Measurements from ENCODE around the gene PON3.
"Not testable (repeated sequence)": the region's sequence is repeated elsewhere in the genome, so short reads cannot be mapped to it uniquely, and the experiment has no call there.

Gene PON3

DNA sequence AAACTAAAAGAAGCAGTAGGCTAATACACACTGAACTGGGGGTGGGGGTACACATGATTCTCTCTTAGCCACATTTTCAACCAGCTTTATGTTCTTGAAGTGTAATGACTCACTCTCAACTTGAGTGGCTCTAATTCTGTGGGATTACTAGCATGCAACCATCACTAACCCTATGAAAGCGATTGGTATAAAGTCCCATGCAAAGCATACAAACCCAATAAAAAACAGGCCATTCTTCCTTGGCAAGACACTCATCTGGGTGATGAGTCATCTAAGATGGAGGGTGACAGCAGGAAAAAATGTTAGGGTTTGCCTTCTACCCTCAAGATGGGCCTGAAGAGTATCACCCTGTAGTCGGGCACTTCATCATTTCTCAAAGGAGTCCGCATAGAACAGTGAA is 14.9 kb upstream of the PON3 start:
- no peak for DNase-seq

- no peak for DNase-seq
These were observed 11.6 kb upstream of the PON3 start for GRCh38 chr7:95407751-95408150.

- DNase-seq: no peak
These were observed 9.6 kb upstream of the PON3 start for GRCh38 chr7:95405800-95406199.

DNA sequence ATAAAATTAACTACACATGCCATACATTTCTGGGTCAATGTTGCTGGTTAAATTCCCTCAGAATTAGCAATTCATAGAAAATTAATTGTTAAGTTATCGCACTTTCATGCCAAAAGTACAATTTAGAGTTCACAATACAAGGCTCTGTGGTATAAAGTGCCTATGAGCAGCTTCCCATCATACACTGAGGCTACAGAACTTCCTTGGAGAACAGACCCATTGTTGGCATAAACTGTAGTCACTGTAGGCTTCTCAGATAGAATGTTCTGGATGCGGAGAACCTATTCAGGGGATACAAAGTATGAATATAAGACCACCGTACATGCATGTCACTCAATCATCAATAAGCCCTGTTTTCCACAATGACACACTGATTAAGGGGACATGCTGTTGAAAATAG is 9.0 kb upstream of the PON3 start:
- DNase-seq: no peak

- DNase-seq: no peak
These were observed 8.2 kb upstream of the PON3 start for GRCh38 chr7:95404316-95404865.

DNA sequence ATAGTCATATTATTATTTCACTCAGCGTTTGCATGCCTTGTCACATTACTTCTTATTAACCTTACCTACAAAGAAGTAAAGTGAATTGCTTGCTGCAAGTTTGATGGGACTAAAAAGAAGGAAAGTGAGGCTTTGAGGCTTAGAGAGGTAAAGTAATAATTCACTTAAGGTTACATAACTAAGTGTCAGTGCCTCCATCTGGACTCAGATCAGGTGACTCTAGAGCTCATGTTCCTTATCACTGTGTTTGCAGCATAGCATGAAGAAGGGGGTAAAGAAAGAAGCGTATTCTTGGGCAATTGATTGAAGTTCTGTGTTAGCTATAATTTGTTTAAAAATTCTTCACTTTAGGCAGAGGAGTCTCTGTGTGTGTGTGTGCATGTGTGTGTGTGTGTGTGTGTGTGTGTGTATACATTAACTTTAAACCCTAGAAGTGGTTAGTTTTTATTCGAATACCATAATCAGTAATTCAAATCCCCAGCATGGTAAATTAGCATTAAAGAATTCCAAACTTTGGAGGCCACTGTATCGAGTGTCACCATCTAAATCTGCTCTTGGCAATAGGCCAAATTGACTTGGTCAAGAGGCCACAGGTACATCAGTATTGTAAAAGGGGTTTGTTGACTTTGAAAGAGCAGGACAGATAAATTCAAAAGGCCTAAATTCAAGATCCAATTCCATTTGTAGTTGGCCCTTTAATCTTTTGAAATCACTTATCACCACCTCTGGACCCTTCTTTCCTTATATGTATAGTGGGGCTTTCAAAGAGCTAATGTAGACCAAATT is 2.2 kb upstream of the PON3 start:
- DNase-seq: no peak

DNA sequence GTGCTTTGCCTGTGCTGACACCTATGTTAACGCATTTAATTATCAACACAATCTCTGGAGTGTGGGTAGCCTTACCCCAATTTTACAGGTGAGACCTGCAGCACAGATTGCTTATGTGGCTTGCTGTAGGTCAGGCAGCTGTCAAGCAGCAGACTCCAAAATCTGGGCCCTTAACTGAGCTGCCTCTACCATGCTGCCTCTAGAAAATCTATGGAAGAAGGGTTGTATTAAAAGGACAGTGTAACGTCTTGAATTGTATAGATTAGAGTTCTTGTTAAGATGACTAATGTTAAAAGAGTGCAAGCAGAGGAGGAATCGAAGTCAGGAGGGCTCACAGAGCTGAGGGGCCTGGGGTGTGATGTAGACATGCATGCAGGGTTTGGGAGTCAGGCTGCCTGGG is 1.2 kb upstream of the PON3 start:
- no peak for DNase-seq

GRCh38 chr7:95395755-95396135 is 430 bp downstream of the PON3 start:
- no peak for DNase-seq

DNA sequence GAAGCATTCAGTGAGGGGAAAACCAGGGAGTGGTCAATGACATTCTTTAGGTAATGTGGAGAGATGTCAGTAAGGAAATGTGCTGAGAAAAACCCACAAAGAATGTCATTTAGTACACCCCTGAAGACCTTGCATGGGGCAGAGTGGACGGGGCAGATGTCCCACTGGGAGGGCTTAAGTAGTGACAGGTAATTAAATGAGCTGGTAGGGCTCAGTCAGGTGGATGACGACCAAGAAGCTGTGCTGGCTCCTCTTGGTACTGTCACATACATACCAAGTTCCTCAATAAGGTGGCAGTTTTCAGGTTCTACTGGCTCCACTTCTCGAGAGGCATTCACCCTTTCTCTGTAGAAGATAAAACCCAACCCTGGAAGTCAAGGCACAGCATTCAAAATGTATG is 1.8 kb downstream of the PON3 start:
- no peak for DNase-seq

DNA sequence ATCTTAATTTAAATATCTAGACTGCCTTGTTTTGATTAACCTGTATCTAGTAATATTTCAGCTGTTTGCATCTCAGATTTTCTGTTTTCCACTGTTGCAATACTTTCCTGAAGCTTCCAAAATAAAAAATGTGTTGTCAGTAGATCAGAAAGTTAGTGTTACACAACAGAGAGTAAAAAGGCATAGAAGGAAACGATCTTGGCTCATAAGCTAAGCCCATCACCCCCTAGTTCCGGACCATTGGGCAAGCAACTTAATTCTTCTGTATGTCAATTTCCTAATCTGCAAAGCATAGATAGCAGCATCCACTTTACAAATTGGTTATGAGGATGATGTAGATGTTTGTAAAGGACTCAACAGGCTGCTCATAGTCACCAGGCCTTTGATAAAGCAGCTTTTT is 4.4 kb downstream of the PON3 start:
- DNase-seq: no peak

- DNase-seq: no peak
These were observed 6.7 kb downstream of the PON3 start for GRCh38 chr7:95389516-95389915.

DNA sequence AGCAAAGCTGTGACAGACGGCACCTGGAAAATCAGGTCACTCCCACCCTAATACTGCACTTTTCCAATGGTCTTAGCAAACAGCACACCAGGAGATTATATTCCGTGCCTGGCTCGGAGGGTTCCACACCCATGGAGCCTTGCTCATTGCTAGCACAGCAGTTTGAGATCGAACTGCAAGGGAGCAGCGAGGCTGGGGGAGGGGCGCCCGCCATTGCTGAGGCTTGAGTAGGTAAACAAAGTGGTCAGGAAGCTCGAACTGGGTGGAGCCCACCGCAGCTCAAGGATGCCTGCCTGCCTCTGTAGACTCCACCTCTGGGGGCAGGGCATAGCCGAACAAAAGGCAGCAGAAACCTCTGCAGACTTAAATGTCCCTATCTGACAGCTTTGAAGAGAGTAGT is 16.7 kb downstream of the PON3 start:
- DNase-seq: not testable (repeated sequence)

DNA sequence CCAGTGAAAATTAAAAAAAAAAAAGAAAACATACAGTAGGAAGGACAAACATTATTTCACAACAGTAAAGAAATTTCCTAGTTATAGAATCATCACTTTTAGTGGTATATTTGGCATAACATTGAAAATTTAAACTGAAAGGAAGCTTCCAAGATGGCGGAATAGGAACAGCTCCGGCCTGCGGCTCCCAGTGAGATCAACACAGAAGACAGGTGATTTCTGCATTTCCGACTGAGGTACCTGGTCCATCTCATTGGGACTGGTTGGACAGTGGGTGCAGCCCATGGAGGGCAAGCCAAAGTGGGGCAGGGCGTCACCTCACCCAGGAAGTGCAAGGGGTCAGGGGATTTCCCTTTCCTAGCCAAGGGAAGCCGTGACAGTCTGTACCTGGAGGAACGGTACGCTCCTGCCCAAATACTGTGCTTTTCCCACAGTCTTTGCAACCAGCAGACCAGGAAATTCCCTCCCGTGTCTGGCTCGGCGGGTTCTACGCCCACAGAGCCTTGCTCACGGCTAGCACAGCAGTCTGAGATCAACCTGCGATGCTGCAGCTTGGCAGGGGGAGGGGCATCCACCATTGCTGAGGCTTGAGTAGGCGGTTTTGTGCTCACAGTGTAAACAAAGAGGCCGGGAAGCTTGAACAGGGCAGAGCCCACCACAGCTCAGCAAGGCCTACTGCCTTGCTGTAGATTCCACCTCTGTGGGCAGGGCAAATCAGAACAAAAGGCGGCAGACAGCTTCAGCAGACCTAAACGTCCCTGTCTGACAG is 19.4 kb downstream of the PON3 start:
- DNase-seq: no peak

- no peak for DNase-seq
These were observed 20.5 kb downstream of the PON3 start for GRCh38 chr7:95375591-95376257.

- no peak for DNase-seq
These were observed 22.9 kb downstream of the PON3 start for GRCh38 chr7:95373323-95373722.

- no peak for DNase-seq
These were observed 27.9 kb downstream of the PON3 start for GRCh38 chr7:95368235-95368634.

GRCh38 chr7:95367606-95368005 is 28.6 kb downstream of the PON3 start:
- DNase-seq: no peak

DNA sequence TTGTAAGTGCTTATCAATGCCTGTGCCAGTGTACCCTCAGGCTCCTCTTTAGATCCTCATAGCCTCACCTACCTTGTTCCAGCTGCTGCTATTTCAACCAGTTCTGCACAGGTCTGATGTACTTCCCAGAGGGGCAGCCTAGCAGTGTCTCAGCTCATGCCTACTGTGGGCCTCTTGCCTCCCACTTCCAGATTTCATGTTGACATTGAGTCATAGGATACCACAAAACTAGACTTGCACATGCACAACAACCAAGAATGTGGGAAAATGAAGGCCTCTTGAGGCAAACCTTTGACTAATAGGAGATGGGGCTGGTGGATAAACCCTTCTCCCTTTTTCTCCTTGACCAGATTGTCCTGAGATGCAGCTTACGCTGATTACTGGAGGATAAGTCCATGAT is 31.0 kb downstream of the PON3 start:
- no peak for DNase-seq

DNA sequence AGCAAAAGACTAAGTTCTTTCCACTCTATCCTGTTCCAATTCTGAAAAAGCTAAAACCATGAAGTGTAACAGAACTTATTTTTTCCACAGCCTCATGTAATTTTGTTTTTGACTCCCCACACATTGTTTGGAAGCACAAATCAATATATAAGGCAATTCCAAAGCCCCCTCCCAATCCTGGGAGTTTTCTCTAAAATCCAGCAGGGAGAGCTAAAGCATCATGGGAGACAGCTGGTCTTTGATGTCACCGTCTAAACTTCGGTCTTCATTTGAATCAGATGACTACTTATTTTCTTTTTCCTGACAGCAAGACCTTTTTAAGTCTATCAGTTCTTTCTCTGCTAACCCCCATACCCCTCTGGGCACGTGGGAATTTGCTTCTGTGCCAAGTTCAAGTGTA is 38.6 kb downstream of the PON3 start:
- DNase-seq: no peak

GRCh38 chr7:95342642-95343307 is 53.4 kb downstream of the PON3 start:
- no peak for DNase-seq

DNA sequence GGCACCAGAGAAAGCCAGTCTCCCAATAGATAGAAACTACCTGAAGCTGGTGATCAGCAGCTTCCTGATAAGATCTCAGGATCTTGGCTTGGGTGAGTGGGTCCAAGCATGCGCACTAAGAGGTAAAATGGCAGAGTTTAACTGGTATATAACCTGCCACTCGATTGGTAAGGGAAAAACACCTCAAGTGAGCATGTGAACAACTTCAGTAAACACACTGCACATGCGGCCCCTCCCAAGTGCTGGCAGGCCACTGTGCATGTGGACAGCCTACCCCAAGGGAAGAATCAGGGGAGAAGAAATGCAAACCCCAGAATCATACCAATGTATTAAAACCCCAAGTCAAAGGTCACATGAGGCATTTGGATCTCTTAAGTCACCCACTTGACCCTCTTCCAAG is 54.1 kb downstream of the PON3 start:
- no peak for DNase-seq

- no peak for DNase-seq
These were observed 55.7 kb downstream of the PON3 start for GRCh38 chr7:95340491-95340890.

GRCh38 chr7:95338832-95339231 is 57.3 kb downstream of the PON3 start:
- DNase-seq: no peak
